WTC11 (cell line): ENCODE measurements around the gene XIST. TPM values are rescaled to one million over a fixed set of nuclear protein-coding genes. Genes with fewer than 3 reads are reported as not detected.

Source experiments
- ATAC-seq: fragments of 200-7000 bp; cut with Tn5 transposase; 2 replicates; pipeline ENCODE4 v1.10.0; 2021; ENCODE audit warnings: mild to moderate bottlenecking, moderate library complexity
- CTCF ChIA-PET: fragments of 300-600 bp; sonication (Branson Sonifier 250); formaldehyde crosslinking; loops from one replicate; lab custom pipeline; 2021; ENCODE audit warnings: antibody characterized with exemption; lab: Charles Lee
- POLR2A ChIA-PET: fragments of 350-600 bp; sonication (Branson Sonifier 250); formaldehyde crosslinking; loops from one replicate; lab custom pipeline; 2021; ENCODE audit warnings: antibody characterized with exemption; lab: Charles Lee
- DNase-seq: peaks from one replicate; pipeline ENCODE4 v3.0.0; 2021; ENCODE audit warnings: low spot score
- H3K27ac Mint-ChIP-seq: 2 replicates; pipeline ENCODE4 v1.8.0; 2021; ENCODE audit warnings: mixed read lengths
- H3K27me3 Mint-ChIP-seq: 2 replicates; pipeline ENCODE4 v1.8.0; 2021; ENCODE audit warnings: low read depth, mild to moderate bottlenecking, moderate library complexity, mixed read lengths
- H3K36me3 Mint-ChIP-seq: 2 replicates; pipeline ENCODE4 v1.8.0; 2021; ENCODE audit warnings: mixed read lengths
- H3K4me1 Mint-ChIP-seq: 2 replicates; pipeline ENCODE4 v1.8.0; 2022; ENCODE audit warnings: mixed read lengths
- H3K4me3 Mint-ChIP-seq: 2 replicates; pipeline ENCODE4 v1.8.0; 2021; ENCODE audit warnings: mild to moderate bottlenecking, moderate library complexity, mixed read lengths
- H3K9me3 Mint-ChIP-seq: 2 replicates; pipeline ENCODE4 v1.8.0; 2021; ENCODE audit warnings: mixed read lengths
- CREB1 ChIP-seq: sonication (generic); formaldehyde crosslinking; IDR thresholded peaks from 2 replicates; pipeline ENCODE4 v1.8.0; 2023; ENCODE audit warnings: mild to moderate bottlenecking, missing genetic modification reagents
- FOXJ3 ChIP-seq: sonication (generic); formaldehyde crosslinking; IDR thresholded peaks from 2 replicates; pipeline ENCODE4 v1.9.0; 2021; ENCODE audit warnings: missing genetic modification reagents, mild to moderate bottlenecking, borderline replicate concordance
- NFATC4 ChIP-seq: fragments of 250-450 bp; sonication (Bioruptor Pico); IDR thresholded peaks from 2 replicates; pipeline ENCODE4 v1.9.0; 2021; ENCODE audit warnings: mild to moderate bottlenecking
- NFYB ChIP-seq: sonication (generic); formaldehyde crosslinking; conservative IDR thresholded peaks from 2 replicates; pipeline ENCODE4 v1.8.0; 2022; ENCODE audit warnings: low read depth, missing genetic modification reagents
- NR2C2 ChIP-seq: sonication (generic); formaldehyde crosslinking; IDR thresholded peaks from 2 replicates; pipeline ENCODE4 v1.8.0; 2022; ENCODE audit warnings: mild to moderate bottlenecking, missing genetic modification reagents
- OVOL2 ChIP-seq: fragments of 250-450 bp; sonication (Bioruptor Pico); IDR thresholded peaks from 2 replicates; pipeline ENCODE4 v1.9.0; 2021; ENCODE audit warnings: mild to moderate bottlenecking, borderline replicate concordance
- SP1 ChIP-seq: sonication (generic); formaldehyde crosslinking; conservative IDR thresholded peaks from 2 replicates; pipeline ENCODE4 v1.8.1; 2022; ENCODE audit warnings: missing genetic modification reagents
- TEAD4 ChIP-seq: sonication (generic); formaldehyde crosslinking; IDR thresholded peaks from 2 replicates; pipeline ENCODE4 v1.8.0; 2022; ENCODE audit warnings: mild to moderate bottlenecking, missing genetic modification reagents
- ZBTB21 ChIP-seq: sonication (generic); formaldehyde crosslinking; IDR thresholded peaks from 2 replicates; pipeline ENCODE4 v1.8.1; 2023; ENCODE audit warnings: mild to moderate bottlenecking, missing genetic modification reagents, borderline replicate concordance
- ZNF232 ChIP-seq: sonication (generic); formaldehyde crosslinking; IDR thresholded peaks from 2 replicates; pipeline ENCODE4 v1.8.0; 2022; ENCODE audit warnings: mild to moderate bottlenecking, missing genetic modification reagents
- ZNF263 ChIP-seq: sonication (generic); formaldehyde crosslinking; IDR thresholded peaks from 2 replicates; pipeline ENCODE4 v1.8.1; 2022; ENCODE audit warnings: low read depth, mild to moderate bottlenecking, moderate library complexity, missing genetic modification reagents
- ZNF317 ChIP-seq: sonication (generic); formaldehyde crosslinking; IDR thresholded peaks from 2 replicates; pipeline ENCODE4 v1.8.1; 2023; ENCODE audit warnings: low read depth, mild to moderate bottlenecking, moderate library complexity, missing genetic modification reagents, borderline replicate concordance
- ZNF396 ChIP-seq: fragments of 250-450 bp; sonication (Bioruptor Pico); IDR thresholded peaks from 2 replicates; pipeline ENCODE4 v1.8.0; 2021; ENCODE audit warnings: mild to moderate bottlenecking, moderate library complexity, borderline replicate concordance
- ZNF423 ChIP-seq: fragments of 250-450 bp; sonication (Bioruptor Pico); IDR thresholded peaks from 2 replicates; pipeline ENCODE4 v2.1.2; 2022; ENCODE audit warnings: mild to moderate bottlenecking, moderate library complexity
- ZNF671 ChIP-seq: fragments of 250-450 bp; sonication (Bioruptor Pico); IDR thresholded peaks from 2 replicates; pipeline ENCODE4 v1.8.0; 2021; ENCODE audit warnings: mild to moderate bottlenecking
- total RNA-seq: library from RNA; stranded (reverse); gene quantifications from 3 replicates; pipeline ENCODE4 v1.2.3, GENCODE V29; 2021
- TF ChIP-seq, protein P1 (sequence below): sonication (generic); formaldehyde crosslinking; IDR thresholded peaks from 2 replicates; pipeline ENCODE4 v1.8.1; 2023; ENCODE audit warnings: mild to moderate bottlenecking, missing genetic modification reagents
- TF ChIP-seq, protein P2 (sequence below): sonication (generic); formaldehyde crosslinking; IDR thresholded peaks from 2 replicates; pipeline ENCODE4 v1.8.1; 2022; ENCODE audit warnings: low read depth, missing genetic modification reagents, borderline replicate concordance

XIST gene
- total RNA-seq, 1 experiment from 2014 or later = 0.77 TPM

DNA sequence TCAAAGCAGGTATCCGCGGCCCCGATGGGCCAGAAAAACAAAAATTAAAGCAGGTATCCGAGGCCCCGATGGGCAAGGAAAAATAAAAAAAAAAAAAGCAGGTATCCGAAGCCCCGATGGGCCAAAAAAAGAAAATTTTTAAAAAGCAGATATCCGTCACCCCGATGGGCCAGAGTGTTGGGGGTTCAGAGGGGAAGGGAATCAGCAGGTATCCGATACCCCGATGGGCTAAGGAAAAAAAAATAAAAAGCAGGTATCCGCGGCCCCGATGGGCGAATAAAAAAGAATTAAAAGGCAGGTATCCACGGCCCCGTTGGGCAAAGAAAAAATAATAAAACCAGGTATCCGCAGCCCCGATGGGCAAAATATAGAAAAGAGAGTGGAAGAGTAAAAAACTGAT, 492 bp downstream of the XIST start:
- ChIA-PET POLR2A (no interaction called here), CTCF (no interaction called here)
- H3K9me3 Mint-ChIP-seq = peaks cover 34% of the 10 kb centered on the region
- peaks cover 29% of the 10 kb centered on the region for H3K36me3 Mint-ChIP-seq
- DNase-seq (no peak), ATAC-seq (no peak)
- H3K4me3 Mint-ChIP-seq = no peak overlapping the region
- TF ChIP-seq NFATC4 (CRISPR knock-in tag) (no peak), SP1 (no peak), NFYB (no peak), ZNF317 (CRISPR knock-in tag) (no peak), ZNF263 (CRISPR knock-in tag) (no peak)
- TF ChIP-seq, protein P1, sequence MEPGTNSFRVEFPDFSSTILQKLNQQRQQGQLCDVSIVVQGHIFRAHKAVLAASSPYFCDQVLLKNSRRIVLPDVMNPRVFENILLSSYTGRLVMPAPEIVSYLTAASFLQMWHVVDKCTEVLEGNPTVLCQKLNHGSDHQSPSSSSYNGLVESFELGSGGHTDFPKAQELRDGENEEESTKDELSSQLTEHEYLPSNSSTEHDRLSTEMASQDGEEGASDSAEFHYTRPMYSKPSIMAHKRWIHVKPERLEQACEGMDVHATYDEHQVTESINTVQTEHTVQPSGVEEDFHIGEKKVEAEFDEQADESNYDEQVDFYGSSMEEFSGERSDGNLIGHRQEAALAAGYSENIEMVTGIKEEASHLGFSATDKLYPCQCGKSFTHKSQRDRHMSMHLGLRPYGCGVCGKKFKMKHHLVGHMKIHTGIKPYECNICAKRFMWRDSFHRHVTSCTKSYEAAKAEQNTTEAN = no peak
- TF ChIP-seq, all 79 proteins: peak for 0
- Mint-ChIP-seq H3K4me1 (peaks cover 35% of the 10 kb centered on the region), H3K27ac (no peak overlapping the region), H3K27me3 (peaks cover 2% of the 10 kb centered on the region; the same call in 1 of the 2 replicates)

DNA sequence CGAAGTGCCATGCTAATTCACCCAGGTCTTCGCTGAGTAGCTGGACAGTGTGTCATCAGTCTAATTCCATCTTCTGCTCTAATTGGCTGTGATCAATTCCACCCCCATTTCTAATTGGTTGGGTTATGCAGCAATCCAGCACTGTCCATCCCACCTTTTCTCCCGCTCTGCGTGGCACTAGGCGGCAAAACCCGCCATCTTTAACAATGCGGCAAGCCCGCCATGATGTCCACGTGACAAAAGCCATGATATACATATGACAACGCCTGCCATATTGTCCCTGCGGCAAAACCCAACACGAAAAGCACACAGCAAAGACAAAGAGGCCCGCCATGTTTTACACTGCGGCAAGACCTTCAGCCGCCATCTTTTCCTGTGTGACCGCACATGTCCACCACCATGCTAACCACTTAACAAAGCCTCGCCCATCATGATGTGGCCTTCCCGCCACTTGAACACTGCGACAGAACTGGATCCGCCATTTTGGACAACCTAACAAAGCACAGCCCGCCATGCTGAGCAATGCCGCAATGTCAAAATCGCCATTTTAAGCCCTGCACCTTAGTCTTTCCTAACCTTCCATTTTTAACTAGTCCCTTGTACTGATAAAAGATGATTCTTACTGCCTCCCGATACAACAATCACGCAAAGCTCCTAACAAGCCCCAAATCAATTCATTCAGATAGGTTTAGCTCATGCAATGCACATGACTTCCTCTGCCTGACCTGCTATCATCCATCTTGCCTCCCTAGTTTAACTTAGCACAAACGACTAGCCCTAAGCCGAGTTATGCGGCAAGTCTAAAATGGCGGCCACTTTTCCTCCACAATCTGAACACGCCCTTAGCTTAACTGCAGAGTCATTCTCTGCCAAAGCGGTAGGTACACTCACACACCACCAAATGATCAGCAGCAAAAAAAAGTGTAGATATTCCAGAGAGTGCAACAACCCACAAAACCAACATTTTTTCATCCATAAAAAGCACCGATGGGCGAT, 1.2 kb downstream of the XIST start:
- ChIA-PET POLR2A (no interaction called here), CTCF (no interaction called here)
- DNase-seq (no peak), ATAC-seq (no peak)
- no peak overlapping the region for H3K27ac Mint-ChIP-seq
- peaks cover 2% of the 10 kb centered on the region; the same call in 1 of the 2 replicates for H3K27me3 Mint-ChIP-seq
- peaks cover 29% of the 10 kb centered on the region for H3K36me3 Mint-ChIP-seq
- H3K4me3 Mint-ChIP-seq = no peak overlapping the region
- TF ChIP-seq ZNF232 (CRISPR knock-in tag) (no peak), CREB1 (CRISPR knock-in tag) (no peak), ZNF423 (CRISPR knock-in tag) (no peak), ZNF671 (CRISPR knock-in tag) (no peak), TEAD4 (CRISPR knock-in tag) (no peak), ZNF396 (CRISPR knock-in tag) (no peak), OVOL2 (CRISPR knock-in tag) (no peak), FOXJ3 (CRISPR knock-in tag) (no peak), ZBTB21 (CRISPR knock-in tag) (no peak), NR2C2 (no peak)
- TF ChIP-seq, protein P2, sequence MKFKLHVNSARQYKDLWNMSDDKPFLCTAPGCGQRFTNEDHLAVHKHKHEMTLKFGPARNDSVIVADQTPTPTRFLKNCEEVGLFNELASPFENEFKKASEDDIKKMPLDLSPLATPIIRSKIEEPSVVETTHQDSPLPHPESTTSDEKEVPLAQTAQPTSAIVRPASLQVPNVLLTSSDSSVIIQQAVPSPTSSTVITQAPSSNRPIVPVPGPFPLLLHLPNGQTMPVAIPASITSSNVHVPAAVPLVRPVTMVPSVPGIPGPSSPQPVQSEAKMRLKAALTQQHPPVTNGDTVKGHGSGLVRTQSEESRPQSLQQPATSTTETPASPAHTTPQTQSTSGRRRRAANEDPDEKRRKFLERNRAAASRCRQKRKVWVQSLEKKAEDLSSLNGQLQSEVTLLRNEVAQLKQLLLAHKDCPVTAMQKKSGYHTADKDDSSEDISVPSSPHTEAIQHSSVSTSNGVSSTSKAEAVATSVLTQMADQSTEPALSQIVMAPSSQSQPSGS (CRISPR knock-in tag) = no peak
- TF ChIP-seq, protein P1 = no peak
- H3K4me1 Mint-ChIP-seq = peaks cover 38% of the 10 kb centered on the region
- peaks cover 34% of the 10 kb centered on the region for H3K9me3 Mint-ChIP-seq
